ENCODE data around the gene TMEM115. TPM values are rescaled to one million over a fixed set of nuclear protein-coding genes. Genes with fewer than 3 reads are reported as not detected.

TMEM115 gene
- total and polyA plus RNA-seq, 2 donors (not counting 3 experiments of a cell fraction or from before 2014, with no cell fraction given) = 44.7 to 65.5 TPM

DNA sequence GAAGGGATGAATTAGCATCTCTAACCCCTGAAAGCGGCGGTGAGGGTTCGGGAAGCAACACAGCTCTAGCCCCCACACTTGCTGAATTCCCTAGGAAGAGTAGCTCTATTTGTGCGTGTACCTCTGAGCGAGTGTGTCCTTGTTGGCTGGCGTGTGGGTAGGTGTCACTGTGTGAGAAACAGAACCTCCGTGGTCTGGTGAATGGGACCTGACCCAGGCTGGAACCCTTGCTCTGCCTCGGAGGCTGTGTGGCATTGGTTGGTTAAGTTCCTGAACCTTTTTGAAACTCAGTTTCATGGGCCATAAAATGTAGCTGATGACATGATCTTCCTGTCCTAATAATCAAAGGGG is 414 bp upstream of the TMEM115 start:
- CTCF ChIA-PET = interaction anchor here (1.6 kb wide), 1 partner anchor 9 kb away, joined by 4 read pairs; the partner anchor contains the start of genes CYB561D2 and NPRL2
- Histone ChIP-seq H3K4me3 (replicated peaks in 1 of 3; ENCODE audit: insufficient read depth in 1 of 3, low read depth in 1 of 3, low read length in 3 of 3) (no peak overlapping the region), H3K79me2 (ENCODE audit: control insufficient read depth, insufficient read depth, low read length) (peaks cover 43% of the 10 kb centered on the region), H4K20me1 (replicated peaks; ENCODE audit: control insufficient read depth, extremely low read depth, insufficient read depth, low read length) (peaks cover 6% of the 10 kb centered on the region), H3K27me3 (ENCODE audit: control insufficient read depth in 2 of 2, insufficient read depth in 2 of 2, low read length in 2 of 2) (no peaks in the 10 kb centered on the region), H2AFZ (ENCODE audit: low read depth, low read length) (peak overlapping the region; percentile 68), H3K36me3 (ENCODE audit: control insufficient read depth in 2 of 2, extremely low read depth in 1 of 2, insufficient read depth in 2 of 2, low read length in 2 of 2) (peaks cover 0 to 9% of the 10 kb centered on the region in 2 experiments), H3K4me1 (ENCODE audit: control insufficient read depth, extremely low read depth, insufficient read depth, low read length) (peaks cover 35% of the 10 kb centered on the region), H3K4me2 (ENCODE audit: insufficient read depth, low read length) (peak overlapping the region; percentile 6), H3K27ac (ENCODE audit: insufficient read depth, low read depth, low read length) (no peak overlapping the region), H3K9ac (replicated peaks; ENCODE audit: extremely low read depth, insufficient read depth, low read length) (no peak overlapping the region), H3K9me1 (replicated peaks; ENCODE audit: control insufficient read depth, extremely low read depth, insufficient read depth, low read length) (no peaks in the 10 kb centered on the region), H3K9me3 (replicated peaks; ENCODE audit: control insufficient read depth, insufficient read depth, low read length) (no peaks in the 10 kb centered on the region)
- intact Hi-C loops (cut with micrococcal nuclease) (loop anchor here (1.0 to 5.0 kb wide), 4 partner anchors 8 to 1033 kb away; partner anchors contain the start of genes HEMK1, HYAL3, NAA80 and RBM15B), dilution Hi-C loops (cut with MboI; ENCODE audit: extremely low pct_ligation_motif_present, low sequenced_read_pairs) (no loop called here)
- no peak for DNase-seq (ENCODE audit: low read depth, low spot score)
- POLR2A ChIA-PET = no interaction called here
- FAIRE-seq = no peak
- no TSS peak for BruUV-seq (replicated peaks)
- TF ChIP-seq MYC (IDR thresholded peaks at IDR 0.05; ENCODE audit: low read depth, low read length) = no peak
- TF ChIP-seq FOS (IDR thresholded peaks at IDR 0.05; ENCODE audit: borderline replicate concordance, insufficient read depth, low read length) = no peak
- TF ChIP-seq GATA2 (IDR thresholded peaks at IDR 0.05; ENCODE audit: insufficient read depth, insufficient read length, low read depth, low read length) = no peak
- TF ChIP-seq JUN (IDR thresholded peaks at IDR 0.05; ENCODE audit: borderline replicate concordance, insufficient read depth, insufficient read length, low read depth) = no peak
- TF ChIP-seq EZH2 (IDR thresholded peaks at IDR 0.05; ENCODE audit: borderline replicate concordance, low read depth, low read length, severe bottlenecking) = no peak
- no peak for TF ChIP-seq POLR2A (IDR thresholded peaks at IDR 0.05; ENCODE audit: low read depth, low read length)
- TF ChIP-seq, protein P1, sequence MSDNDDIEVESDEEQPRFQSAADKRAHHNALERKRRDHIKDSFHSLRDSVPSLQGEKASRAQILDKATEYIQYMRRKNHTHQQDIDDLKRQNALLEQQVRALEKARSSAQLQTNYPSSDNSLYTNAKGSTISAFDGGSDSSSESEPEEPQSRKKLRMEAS (IDR thresholded peaks at IDR 0.05; ENCODE audit: insufficient read depth, insufficient read length) = no peak
- TF ChIP-seq POLR2AphosphoS5 (IDR thresholded peaks at IDR 0.05; ENCODE audit: insufficient read depth, low read depth, low read length) = no peak
- TF ChIP-seq, protein P2, sequence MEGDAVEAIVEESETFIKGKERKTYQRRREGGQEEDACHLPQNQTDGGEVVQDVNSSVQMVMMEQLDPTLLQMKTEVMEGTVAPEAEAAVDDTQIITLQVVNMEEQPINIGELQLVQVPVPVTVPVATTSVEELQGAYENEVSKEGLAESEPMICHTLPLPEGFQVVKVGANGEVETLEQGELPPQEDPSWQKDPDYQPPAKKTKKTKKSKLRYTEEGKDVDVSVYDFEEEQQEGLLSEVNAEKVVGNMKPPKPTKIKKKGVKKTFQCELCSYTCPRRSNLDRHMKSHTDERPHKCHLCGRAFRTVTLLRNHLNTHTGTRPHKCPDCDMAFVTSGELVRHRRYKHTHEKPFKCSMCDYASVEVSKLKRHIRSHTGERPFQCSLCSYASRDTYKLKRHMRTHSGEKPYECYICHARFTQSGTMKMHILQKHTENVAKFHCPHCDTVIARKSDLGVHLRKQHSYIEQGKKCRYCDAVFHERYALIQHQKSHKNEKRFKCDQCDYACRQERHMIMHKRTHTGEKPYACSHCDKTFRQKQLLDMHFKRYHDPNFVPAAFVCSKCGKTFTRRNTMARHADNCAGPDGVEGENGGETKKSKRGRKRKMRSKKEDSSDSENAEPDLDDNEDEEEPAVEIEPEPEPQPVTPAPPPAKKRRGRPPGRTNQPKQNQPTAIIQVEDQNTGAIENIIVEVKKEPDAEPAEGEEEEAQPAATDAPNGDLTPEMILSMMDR (IDR thresholded peaks at IDR 0.05; ENCODE audit: extremely low read depth in 1 of 2, insufficient read depth in 1 of 2, low read depth in 1 of 2, low read length in 2 of 2) = no peak
